Progenitor cell of endocrine pancreas (in vitro differentiated cells): Measurements from ENCODE around the gene MAN1A1. TPM values are rescaled to one million over a fixed set of nuclear protein-coding genes. Genes with fewer than 3 reads are reported as not detected.

Source experiments
- DNase-seq: peaks from one replicate; pipeline ENCODE4 v3.0.0; 2021; ENCODE audit warnings: low spot score; ENCODE audit not compliant: unreplicated experiment
- H3K27ac Mint-ChIP-seq: 2 replicates; pipeline ENCODE4 v1.8.0; 2021; ENCODE audit warnings: mild to moderate bottlenecking, moderate library complexity, mixed read lengths
- H3K27me3 Mint-ChIP-seq: 2 replicates; pipeline ENCODE4 v1.8.0; 2021; ENCODE audit warnings: mixed read lengths
- H3K36me3 Mint-ChIP-seq: 2 replicates; pipeline ENCODE4 v1.8.0; 2022; ENCODE audit warnings: mixed read lengths; ENCODE audit not compliant: insufficient read depth
- H3K4me1 Mint-ChIP-seq: 2 replicates; pipeline ENCODE4 v1.8.0; 2021; ENCODE audit warnings: low read depth, mixed read lengths
- H3K4me3 Mint-ChIP-seq: 2 replicates; pipeline ENCODE4 v1.8.0; 2021; ENCODE audit warnings: low read depth, mild to moderate bottlenecking, moderate library complexity, mixed read lengths
- H3K9me3 Mint-ChIP-seq: 2 replicates; pipeline ENCODE4 v1.8.0; 2021; ENCODE audit warnings: low read depth, mixed read lengths
- CTCF ChIP-seq: fragments of 200-600 bp; sonication (generic); IDR thresholded peaks from one replicate; pipeline ENCODE4 v1.5.0; 2021; ENCODE audit warnings: antibody characterized with exemption, mild to moderate bottlenecking; ENCODE audit not compliant: unreplicated experiment
- total RNA-seq: library from RNA; stranded (reverse); gene quantifications from 2 replicates; pipeline ENCODE4 v1.2.1, GENCODE V29; 2021

MAN1A1 gene
- total RNA-seq, 1 donor from 2014 or later = 27.6 TPM

- no peak overlapping the region for H3K27ac Mint-ChIP-seq
- no peak for TF ChIP-seq CTCF
- no peaks in the 10 kb centered on the region for H3K27me3 Mint-ChIP-seq
- no peak overlapping the region for H3K4me3 Mint-ChIP-seq
- peaks cover 40% of the 10 kb centered on the region for H3K4me1 Mint-ChIP-seq
- H3K9me3 Mint-ChIP-seq = no peaks in the 10 kb centered on the region
- no peaks in the 10 kb centered on the region for H3K36me3 Mint-ChIP-seq
- no peak for DNase-seq
These were observed 19.8 kb downstream of the MAN1A1 start for GRCh38 chr6:119329794-119330180.

- DNase-seq = no peak
- Mint-ChIP-seq H3K4me3 (no peak overlapping the region), H3K9me3 (no peaks in the 10 kb centered on the region), H3K4me1 (peaks cover 40% of the 10 kb centered on the region), H3K27me3 (no peaks in the 10 kb centered on the region), H3K36me3 (no peaks in the 10 kb centered on the region), H3K27ac (no peak overlapping the region)
- TF ChIP-seq CTCF = no peak
These were observed 20.4 kb downstream of the MAN1A1 start for GRCh38 chr6:119328892-119329793.

- DNase-seq = no peak
- Mint-ChIP-seq H3K4me1 (peaks cover 35% of the 10 kb centered on the region), H3K36me3 (no peaks in the 10 kb centered on the region), H3K27ac (no peak overlapping the region), H3K27me3 (no peaks in the 10 kb centered on the region), H3K4me3 (no peak overlapping the region), H3K9me3 (no peaks in the 10 kb centered on the region)
- TF ChIP-seq CTCF = no peak
These were observed 21.3 kb downstream of the MAN1A1 start for GRCh38 chr6:119328254-119328653.

GRCh38 chr6:119327810-119328209 lies 21.8 kb downstream of the MAN1A1 start:
- Mint-ChIP-seq H3K9me3 (no peaks in the 10 kb centered on the region), H3K27ac (no peak overlapping the region), H3K4me3 (no peak overlapping the region), H3K27me3 (no peaks in the 10 kb centered on the region), H3K36me3 (no peaks in the 10 kb centered on the region), H3K4me1 (peaks cover 35% of the 10 kb centered on the region)
- TF ChIP-seq CTCF = no peak
- DNase-seq = no peak

GRCh38 chr6:119326291-119327005 lies 23.1 kb downstream of the MAN1A1 start:
- no peak for TF ChIP-seq CTCF
- H3K36me3 Mint-ChIP-seq = no peaks in the 10 kb centered on the region
- no peaks in the 10 kb centered on the region for H3K9me3 Mint-ChIP-seq
- no peak overlapping the region for H3K27ac Mint-ChIP-seq
- no peak overlapping the region for H3K4me3 Mint-ChIP-seq
- no peaks in the 10 kb centered on the region for H3K27me3 Mint-ChIP-seq
- no peak for DNase-seq
- H3K4me1 Mint-ChIP-seq = peaks cover 35% of the 10 kb centered on the region
